ENCODE results near the gene PNPLA7. TPM values are rescaled to one million over a fixed set of nuclear protein-coding genes. Genes with fewer than 3 reads are reported as not detected.

PNPLA7 gene
- total and polyA plus RNA-seq, 2 of the 4 experiments (the other 2 are of a cell fraction), result under 0.01 to 0.89 TPM

DNA sequence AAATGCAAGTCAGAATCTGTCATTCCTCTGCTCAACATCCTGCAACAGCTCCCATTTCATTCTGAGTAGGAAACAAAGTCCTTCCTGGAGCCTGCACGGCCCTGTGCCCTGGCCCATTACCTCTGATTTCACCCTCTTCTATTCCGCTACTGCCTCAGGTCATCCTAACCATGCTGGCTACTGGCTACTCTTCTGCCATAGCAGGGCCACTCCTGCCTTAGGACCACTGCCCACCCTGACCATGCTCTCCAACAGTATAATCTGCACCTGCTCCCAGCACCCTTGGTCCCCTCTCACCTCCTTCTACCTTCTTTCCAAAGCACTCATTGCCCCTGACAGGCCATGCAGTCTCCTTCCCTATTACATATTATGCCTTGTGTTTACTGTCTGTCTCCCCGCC, 20.4 kb upstream of the PNPLA7 start:
- no peak overlapping the region for H3K27ac ChIP-seq (ENCODE audit: insufficient read depth, low read length)
- H3K79me1 ChIP-seq (ENCODE audit: low read depth in 1 of 2, low read length in 2 of 2), result peaks cover 36 to 51% of the 10 kb centered on the region in 2 experiments
- BruUV-seq (replicated peaks), result no TSS peak
- no peak overlapping the region for H3K23ac ChIP-seq (ENCODE audit: low read depth, low read length)
- H2BK20ac ChIP-seq (ENCODE audit: low read depth, low read length), result no peak overlapping the region
- no peak overlapping the region for H3K4me3 ChIP-seq (ENCODE audit: insufficient read depth, low read depth, low read length)
- H3K9me3 ChIP-seq (ENCODE audit: control insufficient read depth, insufficient read depth, low read length), result no peaks in the 10 kb centered on the region
- no peak overlapping the region for H3K9ac ChIP-seq (ENCODE audit: low read depth, low read length)
- no peak overlapping the region for H4K8ac ChIP-seq (ENCODE audit: low read depth in 2 of 2, low read length in 2 of 2)
- no peak overlapping the region for H2BK120ac ChIP-seq (ENCODE audit: low read depth, low read length)
- TF ChIP-seq FOS (IDR thresholded peaks at IDR 0.05; ENCODE audit: low read depth, low read length), result no peak
- H2BK15ac ChIP-seq (ENCODE audit: low read depth, low read length), result no peak overlapping the region
- no peak overlapping the region for H2AK5ac ChIP-seq (ENCODE audit: low read depth, low read length)
- H3K4me1 ChIP-seq (ENCODE audit: control insufficient read depth, insufficient read depth, low read length), result no peaks in the 10 kb centered on the region
- no peak overlapping the region for H3K14ac ChIP-seq (replicated peaks; ENCODE audit: low read depth, low read length)
- intact Hi-C loops (cut with micrococcal nuclease) (no loop called here), dilution Hi-C loops (cut with HindIII; ENCODE audit: low sequenced_read_pairs, unreplicated experiment) (no loop called here), in situ Hi-C loops (cut with MboI; ENCODE audit: low sequenced_read_pairs) (no loop called here)
- H4K5ac ChIP-seq (ENCODE audit: low read depth, low read length), result no peak overlapping the region
- ChIA-PET CTCF (no interaction called here), POLR2A (ENCODE audit: unreplicated experiment) (no interaction called here)
- ATAC-seq (ENCODE audit: low read depth) (no peak), DNase-seq (no peak)
- H3K4ac ChIP-seq (ENCODE audit: low read depth, low read length), result no peak overlapping the region
- no peak overlapping the region for H2AK9ac ChIP-seq (replicated peaks; ENCODE audit: low read depth, low read length, poor library complexity)
- H3K56ac ChIP-seq (ENCODE audit: extremely low read depth, insufficient read depth, low read length), result no peak overlapping the region
- H2AFZ ChIP-seq (replicated peaks; ENCODE audit: low read length, poor library complexity), result no peak overlapping the region
- 90% methylated on average over 2 of the region's 3 CpGs; no CpG with 5 or more reads in 1 of the 2 experiments for WGBS, 2 experiments (ENCODE audit: extremely low coverage in 2 of 2, insufficient read length in 1 of 2)
- no peak overlapping the region for H4K91ac ChIP-seq (ENCODE audit: insufficient read depth, low read depth, low read length)
- H4K20me1 ChIP-seq (ENCODE audit: insufficient read depth, low read length), result peaks cover 7% of the 10 kb centered on the region
- H3K36me3 ChIP-seq (ENCODE audit: control insufficient read depth, insufficient read depth, low read length), result peaks cover 38% of the 10 kb centered on the region
- H2BK5ac ChIP-seq (ENCODE audit: low read depth, low read length, poor library complexity, severe bottlenecking), result no peak overlapping the region
- no peak overlapping the region for H3K4me2 ChIP-seq (ENCODE audit: low read depth, low read length)
- H3K18ac ChIP-seq (ENCODE audit: low read depth, low read length), result no peak overlapping the region
- H3K9me1 ChIP-seq (ENCODE audit: insufficient read depth, low read length), result peaks cover 7% of the 10 kb centered on the region
- H3K27me3 ChIP-seq (ENCODE audit: control insufficient read depth, insufficient read depth, low read length), result no peaks in the 10 kb centered on the region

All from IMR-90 (cell line).